GM18498 (cell line): ENCODE measurements around the gene BCL2L13.

ENCODE experiments used
- ATAC-seq: cut with Tn5 transposase; IDR thresholded peaks from one replicate; pipeline ENCODE4 v1.9.1; 2021; ENCODE audit warnings: mild to moderate bottlenecking, moderate library complexity; ENCODE audit not compliant: unreplicated experiment

Gene BCL2L13

DNA sequence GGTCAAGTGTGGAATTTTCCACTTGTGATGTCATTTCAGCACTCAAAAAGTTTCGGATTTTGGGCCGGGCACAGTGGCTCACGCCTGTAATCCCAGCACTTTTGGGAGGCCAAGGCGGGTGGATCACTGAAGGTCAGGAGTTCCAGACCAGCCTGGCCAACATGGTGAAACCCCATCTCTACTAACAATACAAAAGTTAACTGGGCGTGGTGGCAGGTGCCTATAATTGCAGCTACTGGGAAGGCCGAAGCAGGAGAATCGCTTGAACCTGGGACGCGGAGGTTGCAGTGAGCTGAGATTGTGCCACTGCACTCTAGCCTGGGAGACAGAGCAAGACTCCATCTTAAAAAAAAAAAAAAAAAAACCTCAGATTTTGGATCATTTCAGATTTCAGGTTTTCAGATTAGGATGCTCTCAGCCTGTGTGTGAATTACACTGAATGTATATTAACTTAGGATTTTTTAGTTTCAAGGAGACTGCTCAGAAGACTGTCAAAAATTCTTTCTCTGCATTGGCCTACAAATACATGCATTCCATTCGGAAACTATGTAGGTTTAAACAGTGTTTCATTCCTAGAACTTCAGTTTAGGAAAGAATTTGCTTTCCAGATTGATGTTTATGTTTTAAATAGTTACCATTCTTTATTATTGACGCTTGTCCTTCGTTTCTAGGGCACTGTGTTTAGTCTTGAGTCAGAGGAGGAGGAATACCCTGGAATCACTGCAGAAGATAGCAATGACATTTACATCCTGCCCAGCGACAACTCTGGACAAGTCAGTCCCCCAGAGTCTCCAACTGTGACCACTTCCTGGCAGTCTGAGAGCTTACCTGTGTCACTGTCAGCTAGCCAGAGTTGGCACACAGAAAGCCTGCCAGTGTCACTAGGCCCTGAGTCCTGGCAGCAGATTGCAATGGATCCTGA is 87.7 kb downstream of the BCL2L13 start:
- ATAC-seq, result no peak

DNA sequence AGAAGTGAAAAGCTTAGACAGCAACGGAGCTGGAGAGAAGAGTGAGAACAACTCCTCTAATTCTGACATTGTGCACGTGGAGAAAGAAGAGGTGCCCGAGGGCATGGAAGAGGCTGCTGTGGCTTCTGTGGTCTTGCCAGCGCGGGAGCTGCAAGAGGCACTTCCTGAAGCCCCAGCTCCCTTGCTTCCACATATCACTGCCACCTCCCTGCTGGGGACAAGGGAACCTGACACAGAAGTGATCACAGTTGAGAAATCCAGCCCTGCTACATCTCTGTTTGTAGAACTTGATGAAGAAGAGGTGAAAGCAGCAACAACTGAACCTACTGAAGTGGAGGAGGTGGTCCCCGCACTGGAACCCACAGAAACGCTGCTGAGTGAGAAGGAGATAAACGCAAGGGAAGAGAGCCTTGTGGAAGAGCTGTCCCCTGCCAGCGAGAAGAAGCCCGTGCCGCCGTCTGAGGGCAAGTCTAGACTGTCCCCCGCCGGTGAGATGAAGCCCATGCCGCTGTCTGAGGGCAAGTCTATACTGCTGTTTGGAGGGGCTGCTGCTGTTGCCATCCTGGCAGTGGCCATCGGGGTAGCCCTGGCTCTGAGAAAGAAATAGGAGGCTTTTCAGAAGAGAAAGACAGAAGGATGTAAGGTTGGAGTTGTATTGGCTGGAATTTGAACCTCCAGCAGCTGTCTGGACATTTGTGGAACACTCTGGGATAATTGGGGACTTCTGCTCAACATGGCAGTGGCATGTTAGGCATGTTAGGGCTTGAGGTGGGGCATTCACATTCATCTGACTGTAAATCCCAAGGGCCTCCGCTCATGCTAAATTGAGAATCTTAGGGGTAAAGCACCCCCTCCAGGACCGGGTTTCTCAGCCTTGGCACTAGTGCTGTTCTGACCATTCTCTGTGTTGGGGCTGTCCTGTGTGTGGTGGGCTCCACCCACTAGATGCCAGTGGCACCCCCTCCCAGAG is 88.7 kb downstream of the BCL2L13 start:
- ATAC-seq, result no peak

DNA sequence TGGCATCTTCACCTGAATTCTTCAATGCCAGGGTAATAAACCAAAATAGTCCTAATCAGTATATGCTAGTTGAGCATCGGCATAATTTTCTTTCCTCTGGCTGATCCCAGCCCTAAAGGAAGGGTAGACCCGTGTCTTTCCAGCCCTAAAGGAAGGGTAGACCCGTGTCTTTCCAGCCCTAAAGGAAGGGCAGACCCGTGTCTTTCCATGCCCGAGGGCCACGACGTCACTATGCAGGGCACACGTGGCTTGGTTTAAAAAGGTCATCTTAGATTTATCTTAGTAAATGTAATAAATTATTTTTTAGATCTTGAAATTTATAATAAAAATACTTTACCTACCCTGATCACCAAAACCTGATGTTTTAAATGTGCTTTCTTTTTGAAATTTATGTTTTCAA is 90.2 kb downstream of the BCL2L13 start:
- no peak for ATAC-seq

DNA sequence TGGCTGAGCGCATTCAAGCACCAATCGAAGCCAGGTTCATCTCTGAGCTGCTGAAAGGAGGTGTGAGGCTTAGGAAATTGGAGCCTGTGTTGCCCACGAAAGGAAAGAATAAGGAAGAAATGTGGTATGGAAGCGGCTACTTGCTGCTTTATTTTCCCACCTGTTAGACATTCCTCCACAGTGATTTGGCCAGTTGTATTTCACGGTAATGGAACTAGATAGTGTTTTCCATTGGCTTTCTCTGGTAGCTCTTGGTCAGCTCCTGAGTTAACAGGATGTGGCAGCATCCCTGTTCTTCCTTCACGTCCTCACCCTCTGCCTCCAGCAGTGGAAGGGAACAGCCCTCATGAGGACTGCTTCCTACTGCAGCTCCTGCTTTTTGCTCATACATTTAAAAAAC is 91.0 kb downstream of the BCL2L13 start:
- no peak for ATAC-seq

DNA sequence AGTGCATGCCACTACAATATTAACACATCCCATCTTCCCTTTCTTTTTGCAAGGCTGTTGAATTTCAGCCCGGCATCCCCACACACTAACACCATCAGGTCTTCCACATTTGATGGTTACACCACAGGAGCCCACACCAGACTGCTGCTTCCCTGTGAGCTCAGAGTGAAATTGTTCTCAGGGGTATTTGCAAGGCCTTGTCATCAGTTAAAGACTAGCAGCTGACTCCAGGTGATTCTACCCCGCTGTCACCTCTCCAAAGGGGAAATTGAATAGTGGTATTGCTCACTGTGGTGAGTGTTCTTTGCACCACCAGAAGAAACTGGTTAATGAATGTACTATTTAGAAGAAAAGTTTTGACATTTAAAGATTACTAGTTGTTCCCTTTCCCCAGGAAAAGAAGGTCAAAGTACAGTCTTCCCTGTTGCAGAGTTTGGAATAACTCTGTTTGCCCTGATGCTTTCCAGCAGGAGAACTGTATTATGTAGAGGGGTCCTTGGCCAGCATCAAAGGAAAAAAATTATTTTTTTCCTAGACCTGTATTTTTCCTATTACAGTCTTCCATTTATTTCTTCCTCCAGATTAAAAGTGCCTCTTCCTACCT is 93.8 kb downstream of the BCL2L13 start:
- ATAC-seq, result no peak

DNA sequence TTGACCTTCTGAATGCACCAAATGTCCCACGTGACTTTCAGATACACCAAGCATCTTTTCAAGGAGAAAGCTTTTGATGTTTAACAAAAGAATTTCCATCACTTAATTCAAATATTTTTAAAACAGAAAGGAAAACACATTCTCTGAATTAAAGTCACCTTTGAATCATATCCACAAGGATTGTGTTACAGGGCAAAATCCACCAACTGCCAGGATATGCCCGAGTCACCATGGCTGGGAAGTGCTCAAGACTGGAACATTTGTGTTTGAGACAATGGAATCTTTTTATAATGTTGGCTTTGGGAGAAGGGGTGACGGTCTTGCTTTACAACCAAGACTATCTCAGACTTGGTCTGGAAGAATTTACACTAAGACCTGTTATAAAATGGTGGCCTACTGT is 94.9 kb downstream of the BCL2L13 start:
- ATAC-seq, result no peak

DNA sequence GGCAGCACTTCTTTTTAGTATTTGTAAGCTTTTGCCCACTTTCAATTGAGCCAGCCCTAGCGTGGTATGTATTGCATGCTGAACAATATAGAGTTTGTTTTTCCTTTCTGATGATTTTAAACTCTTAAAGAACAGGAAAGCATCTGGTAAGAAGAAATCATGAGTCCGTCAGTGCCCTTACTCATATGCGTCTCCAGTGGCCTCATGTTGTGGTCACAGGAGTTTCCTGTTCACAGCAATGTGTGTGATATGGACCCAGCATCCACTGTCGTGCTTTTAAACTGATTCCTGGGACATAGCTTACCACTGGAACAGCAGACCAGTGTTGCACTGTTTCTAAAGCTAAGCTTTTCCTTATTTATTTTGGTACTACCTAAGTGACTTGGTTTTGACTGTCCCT is 95.6 kb downstream of the BCL2L13 start:
- ATAC-seq, result no peak

DNA sequence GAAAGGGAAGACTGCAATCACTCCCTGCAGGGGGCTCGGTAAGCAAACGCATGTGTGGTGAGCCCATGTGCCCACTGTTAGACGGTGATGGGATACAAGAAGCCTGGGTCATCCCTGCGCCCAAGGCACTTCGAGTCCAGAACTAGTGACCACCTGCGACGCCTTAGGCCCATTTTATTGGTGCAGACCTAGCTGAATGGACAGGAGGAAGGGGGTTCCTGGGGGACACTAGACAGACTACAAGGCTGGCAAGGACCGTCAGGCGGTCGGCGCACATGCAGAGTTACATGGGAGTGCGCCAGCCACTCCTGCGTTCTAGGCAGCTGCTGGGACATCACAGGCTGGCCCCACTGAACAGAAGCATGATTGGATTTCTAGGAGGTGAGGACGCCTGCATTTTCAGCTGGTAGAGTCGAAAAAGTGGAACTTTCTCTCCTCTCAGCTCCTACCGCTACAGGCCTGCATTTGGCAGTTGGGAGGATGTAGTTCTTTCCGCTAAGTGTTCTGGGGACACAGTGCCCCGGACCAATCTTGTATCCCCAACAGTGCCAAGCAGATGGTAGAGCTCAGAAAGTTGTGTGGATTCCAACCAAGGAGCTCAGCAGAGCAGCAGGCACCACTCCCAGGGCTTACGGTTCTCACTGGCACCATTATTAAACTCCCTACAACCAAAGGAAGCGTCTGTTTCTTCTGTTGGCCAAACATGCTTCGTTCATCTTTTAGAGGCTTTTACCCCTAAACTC is 100.0 kb downstream of the BCL2L13 start:
- no peak for ATAC-seq

DNA sequence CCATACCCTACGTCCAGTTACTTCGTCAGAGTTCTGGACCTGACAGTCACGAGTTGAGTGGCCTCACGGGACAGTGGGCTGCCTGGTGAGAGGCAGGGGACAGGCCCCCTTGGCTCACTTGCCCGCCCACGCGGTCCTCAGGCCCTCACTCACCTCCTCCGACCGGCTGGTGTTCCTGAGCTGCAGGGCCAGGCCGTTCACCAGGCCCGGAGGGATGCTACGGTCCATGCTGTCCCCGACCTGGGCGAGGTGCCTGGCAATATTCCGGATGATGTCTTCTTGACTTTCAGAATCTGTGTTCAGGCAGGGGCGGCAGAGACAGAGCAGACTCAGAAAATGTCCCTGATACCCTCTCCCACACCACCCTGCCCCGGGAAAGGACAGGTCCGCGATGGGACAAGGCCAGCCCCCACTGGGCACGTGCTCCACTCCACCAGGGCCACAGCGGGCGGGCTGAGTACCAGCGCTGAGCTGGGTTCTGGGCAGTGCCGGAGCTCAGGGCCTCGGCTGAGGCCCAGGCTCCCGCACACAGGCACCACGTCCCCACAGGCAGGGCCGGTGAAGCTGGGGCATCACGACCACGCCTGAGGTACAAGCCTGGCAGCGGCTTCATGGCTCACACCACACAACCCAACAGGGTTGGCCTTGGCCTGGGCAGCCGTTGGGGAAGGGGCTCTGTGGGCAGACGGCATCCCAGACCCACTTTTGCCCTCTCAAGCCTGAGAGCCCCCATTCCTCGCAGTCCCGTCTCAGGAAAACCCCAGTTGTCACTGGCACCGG is 100.8 kb downstream of the BCL2L13 start:
- no peak for ATAC-seq

DNA sequence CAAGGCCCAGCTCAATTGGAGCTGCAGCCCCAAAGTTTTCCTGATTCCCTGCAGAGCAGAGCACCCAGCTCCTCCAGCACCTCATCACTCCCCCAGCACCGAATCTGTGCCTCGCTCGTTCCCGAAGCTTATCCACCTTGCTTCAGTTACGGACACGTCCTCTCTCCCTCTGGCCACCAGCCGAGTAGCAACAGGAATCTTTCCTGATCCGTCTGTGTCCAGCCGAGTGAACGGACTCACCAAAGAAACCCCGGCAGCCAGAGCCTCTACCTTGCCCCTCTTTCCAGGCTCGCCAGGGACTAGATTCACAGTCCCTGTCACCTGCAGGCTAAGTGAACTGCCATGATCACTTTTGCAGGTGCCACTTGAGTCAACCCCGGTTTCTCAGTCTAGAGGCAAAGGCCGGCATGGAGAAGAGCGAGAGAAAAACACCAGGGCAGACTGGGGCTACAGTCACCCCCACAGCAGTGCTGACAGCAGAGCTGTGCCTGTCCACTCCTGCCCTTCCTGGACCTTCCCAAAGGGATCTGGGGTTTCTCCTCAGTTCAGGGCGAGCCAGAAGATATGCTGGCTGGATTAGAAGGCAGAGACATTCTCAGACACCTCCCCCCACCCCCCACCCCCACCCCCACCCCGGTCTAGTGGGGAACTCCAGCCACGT is 103.4 kb downstream of the BCL2L13 start:
- ATAC-seq, result no peak

DNA sequence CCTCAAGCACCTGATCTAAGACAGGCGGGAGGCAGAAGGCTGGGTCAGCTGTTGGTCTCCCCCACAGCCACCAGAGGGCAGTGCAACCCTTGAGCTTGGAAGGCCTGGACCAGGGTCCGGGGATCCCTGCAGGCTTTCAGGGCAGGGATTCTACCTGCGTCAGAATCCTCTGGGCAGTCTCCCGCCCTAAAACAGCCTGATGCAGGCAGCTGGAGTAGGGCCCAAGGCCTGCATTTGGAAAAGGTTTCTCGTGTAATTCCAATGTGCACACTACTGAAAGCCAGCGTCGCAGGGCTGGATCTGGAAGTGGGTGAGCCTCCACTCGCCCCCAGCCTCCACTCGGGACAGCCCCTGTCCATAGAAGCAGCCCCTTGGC is 104.0 kb downstream of the BCL2L13 start:
- peak; percentile 71 for ATAC-seq

DNA sequence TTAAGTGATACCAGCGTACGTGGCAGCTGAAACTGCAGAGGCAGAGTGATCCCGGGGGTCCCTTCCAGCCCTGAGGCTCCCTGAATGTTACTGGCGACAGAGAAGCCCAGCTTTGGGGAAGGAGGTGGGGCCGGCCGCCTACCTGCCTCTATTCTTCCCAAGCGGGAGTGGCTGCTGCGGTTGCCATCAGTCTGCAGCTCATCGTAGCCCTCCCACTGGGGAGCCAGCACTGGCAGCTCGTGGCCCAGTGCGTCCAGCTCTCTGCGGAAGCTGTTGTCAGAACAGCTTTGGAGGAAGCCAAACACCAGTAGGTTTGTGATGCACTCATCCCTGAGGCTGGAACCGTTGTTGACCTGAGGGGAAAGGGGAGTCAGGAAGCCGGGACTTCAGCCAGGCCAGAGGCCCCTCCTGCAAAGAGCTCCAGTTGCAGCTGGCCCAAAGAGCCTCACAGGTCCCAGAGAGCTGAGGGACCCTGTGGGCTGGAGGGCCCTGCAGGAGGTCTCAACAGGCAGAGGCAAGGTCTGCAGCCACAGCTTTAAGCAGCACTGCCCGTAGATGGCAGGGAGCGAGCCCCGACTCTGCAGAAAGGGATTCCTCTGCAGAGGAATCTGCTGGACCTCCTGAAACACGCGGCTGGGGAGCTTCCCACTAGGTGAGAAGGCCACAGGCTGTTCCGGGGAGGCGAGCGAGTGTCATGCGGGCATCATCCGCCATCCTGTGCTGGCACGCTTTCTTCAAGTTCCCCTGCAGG is 105.3 kb downstream of the BCL2L13 start:
- no peak for ATAC-seq

DNA sequence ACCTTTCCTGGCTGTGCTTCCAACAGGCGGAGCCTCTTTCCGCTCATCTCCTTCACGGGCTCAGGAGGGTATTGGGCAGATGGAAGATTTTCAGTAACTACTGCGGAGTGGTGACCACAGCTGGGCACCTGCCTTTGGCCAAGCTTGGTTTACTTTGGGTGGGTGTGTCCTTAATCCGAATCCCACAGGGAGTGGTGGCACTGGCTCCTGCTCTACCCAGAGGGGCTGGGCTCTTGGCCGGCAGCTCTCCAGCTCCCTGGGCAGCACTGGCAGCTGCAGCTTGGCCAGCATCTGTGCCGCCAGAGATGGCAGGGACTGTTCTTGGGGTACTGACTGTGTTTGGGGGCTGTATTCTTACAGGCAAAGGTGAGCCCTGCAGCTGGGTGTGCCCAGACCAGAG is 105.9 kb downstream of the BCL2L13 start:
- no peak for ATAC-seq

DNA sequence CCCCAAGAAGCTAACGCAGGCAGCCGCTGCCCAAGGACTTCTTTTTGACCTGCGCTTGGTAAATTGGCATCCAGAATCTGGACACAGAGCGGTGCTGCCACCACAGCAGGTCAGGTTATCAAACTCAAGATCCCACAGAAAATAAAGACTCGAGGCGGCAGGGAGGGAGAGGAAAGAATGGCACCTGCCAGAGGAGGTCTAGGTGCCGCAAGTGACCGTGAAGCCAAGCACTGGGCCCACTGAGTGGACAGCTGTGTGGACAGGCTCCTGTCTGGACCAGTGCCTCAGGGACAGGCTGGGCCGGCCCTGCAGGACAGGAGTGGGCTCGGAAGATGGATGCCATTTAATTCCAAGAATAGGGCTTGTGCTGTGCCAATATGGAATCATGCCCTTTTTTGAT is 108.4 kb downstream of the BCL2L13 start:
- no peak for ATAC-seq

DNA sequence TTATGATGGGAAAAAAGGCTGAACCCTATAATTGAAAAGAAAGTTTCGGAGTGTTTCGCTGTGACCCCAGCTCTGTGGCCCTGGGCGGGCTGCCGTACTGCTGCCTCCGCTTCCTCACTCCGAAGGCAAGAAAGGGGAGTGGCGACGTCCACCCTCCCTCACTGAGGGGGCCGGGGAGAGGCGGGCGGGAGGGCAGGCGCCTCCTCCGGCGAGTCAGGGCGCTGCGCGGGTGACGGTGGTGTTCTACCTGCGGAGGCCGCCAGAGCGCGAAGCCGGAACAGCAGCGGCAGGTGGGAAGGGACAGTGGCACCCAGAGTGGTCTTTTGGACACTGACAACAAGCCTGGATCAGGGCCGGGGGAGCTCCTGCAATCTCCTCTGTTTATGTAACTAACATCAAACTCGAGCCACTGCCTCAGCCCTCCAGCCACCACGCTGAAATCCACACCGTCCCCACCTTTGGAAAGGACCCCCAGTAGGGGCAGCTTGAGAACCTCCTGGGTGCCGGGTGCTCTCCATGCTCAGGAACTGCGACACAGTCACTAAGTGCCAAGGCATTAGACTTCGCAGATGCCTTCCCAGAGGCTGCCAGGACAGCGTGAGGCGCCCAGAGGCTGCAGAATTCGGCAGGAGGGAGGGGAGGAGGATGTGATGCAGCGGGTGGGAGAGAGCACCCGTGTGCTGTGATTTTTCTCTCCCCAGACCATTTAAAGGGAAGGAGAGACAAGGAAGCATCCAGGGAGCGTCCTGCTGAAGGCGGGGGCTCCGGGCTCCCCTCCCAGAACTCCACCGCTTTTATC is 110.2 kb downstream of the BCL2L13 start:
- no peak for ATAC-seq

DNA sequence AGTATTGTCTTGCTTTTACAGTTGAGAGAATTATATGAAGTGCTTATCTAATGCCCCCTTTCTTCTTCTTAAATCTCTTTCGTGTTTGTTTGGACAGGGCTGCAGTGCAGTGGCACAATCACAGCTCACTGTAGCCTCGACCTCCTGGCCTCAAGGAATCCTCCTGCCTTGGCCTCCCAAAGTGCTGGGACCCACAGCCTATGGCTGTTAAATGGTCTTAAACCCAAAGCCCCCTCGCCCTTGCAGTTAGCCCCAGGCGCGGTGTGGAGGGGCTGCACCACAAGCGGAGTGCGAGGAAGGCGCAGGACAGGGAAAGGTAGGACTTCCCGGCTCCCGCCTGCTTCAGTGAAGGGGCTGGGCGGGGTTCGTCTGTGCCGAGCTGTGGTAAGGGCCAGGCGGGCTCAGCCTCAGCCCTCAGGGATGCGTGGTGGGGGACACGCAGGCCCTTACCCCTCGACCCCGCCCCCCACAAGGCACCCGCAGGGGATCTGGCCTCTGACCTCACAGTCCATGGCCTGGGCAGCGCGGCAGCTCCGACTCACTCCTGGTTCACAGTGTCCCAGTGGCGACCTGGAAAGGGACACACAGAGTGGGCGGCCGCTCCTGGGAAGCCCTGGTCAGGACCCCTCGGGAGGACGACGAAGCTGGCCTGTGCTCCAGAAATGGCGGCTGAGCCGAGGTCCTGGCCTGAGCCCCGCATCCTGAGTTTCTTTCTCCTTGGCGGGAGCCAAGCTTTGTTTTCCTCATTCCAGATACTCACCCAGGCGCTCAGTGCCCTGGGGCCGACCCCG is 111.2 kb downstream of the BCL2L13 start:
- no peak for ATAC-seq

DNA sequence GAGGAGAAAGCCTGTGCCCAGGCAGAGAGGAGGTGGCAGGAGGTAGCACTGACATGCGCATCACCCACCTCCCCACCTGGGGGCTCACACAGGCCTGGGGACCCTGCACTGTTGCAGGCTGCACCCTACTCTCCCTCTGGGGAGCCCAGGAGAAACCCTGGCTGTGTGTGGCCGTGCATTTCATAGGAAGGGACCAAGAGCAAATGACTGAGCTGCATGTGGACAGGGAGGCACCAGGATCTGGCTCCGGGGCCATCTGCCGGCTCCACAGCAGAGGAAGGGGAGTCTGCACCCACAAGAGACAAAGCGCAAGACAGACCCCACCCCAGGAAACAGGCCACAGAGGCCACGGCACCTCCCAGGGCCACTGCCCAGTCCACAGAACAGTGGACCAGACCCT is 113.0 kb downstream of the BCL2L13 start:
- ATAC-seq, result no peak
